B cell (primary cell): ENCODE data around the gene ATG4A. TPM values are rescaled to one million over a fixed set of nuclear protein-coding genes. Genes with fewer than 3 reads are reported as not detected.

Experiments
- ATAC-seq: fragments of 200-7000 bp; cut with Tn5 transposase; one replicate; pipeline ENCODE4 v1.10.0; 2021; ENCODE audit warnings: low read depth, mild to moderate bottlenecking, moderate number of reproducible peaks, moderate library complexity
- CTCF ChIA-PET: fragments of 350-600 bp; sonication (Branson Sonifier 250); formaldehyde crosslinking; loops from one replicate; lab custom pipeline; 2021; ENCODE audit warnings: antibody characterized with exemption, inconsistent platforms; lab: Charles Lee
- POLR2A ChIA-PET: fragments of 350-600 bp; sonication (Branson Sonifier 250); formaldehyde crosslinking; loops from one replicate; lab custom pipeline; 2021; ENCODE audit warnings: antibody characterized with exemption; lab: Charles Lee
- DNase-seq: peaks from one replicate; pipeline ENCODE4 v3.0.0; 2013
- H2AFZ ChIP-seq: 2 replicates; pipeline ENCODE4 v1.6.1; 2012; ENCODE audit warnings: mild to moderate bottlenecking, low read depth, low read length; ENCODE audit not compliant: insufficient read depth, poor library complexity, severe bottlenecking
- H3K27ac ChIP-seq, 2 donors: 1 replicate in 1 of 2; 2 replicates in 1 of 2; pipeline ENCODE4 v1.5.1; 2012 to 2013; ENCODE audit warnings: low read length in 2 of 2, mild to moderate bottlenecking in 2 of 2, moderate library complexity in 1 of 2
- H3K27me3 ChIP-seq, 4 experiments: fragments of 200-600 bp in 1 of 4; sonication (generic) in 1 of 4; replicated peaks in 1 of 4; 1 replicate in 2 of 4; 2 replicates in 2 of 4; pipeline versions ENCODE4 v1.6.1 to v1.7.0; 2013 to 2016; ENCODE audit warnings: low read length in 3 of 4, mild to moderate bottlenecking in 2 of 4, mixed read lengths in 1 of 4, moderate library complexity in 1 of 4; ENCODE audit not compliant: insufficient read depth in 4 of 4, control insufficient read depth in 3 of 4; ENCODE audit errors: control extremely low read depth in 1 of 4
- H3K36me3 ChIP-seq, 2 experiments: replicated peaks in 1 of 2; 1 replicate in 1 of 2; 2 replicates in 1 of 2; pipeline versions ENCODE4 v1.6.1 to v1.7.1; 2013; ENCODE audit warnings: low read length in 1 of 2; ENCODE audit not compliant: insufficient read depth in 2 of 2, control insufficient read depth in 1 of 2; ENCODE audit errors: control extremely low read depth in 1 of 2, extremely low read depth in 1 of 2
- H3K4me1 ChIP-seq, 2 donors: fragments of 200-600 bp in 1 of 2; sonication (generic) in 1 of 2; 1 replicate in 1 of 2; 2 replicates in 1 of 2; pipeline versions ENCODE4 v1.5.1 to v1.6.1; 2013 to 2017; ENCODE audit warnings: low read length in 2 of 2; ENCODE audit not compliant: control insufficient read depth in 2 of 2, insufficient read depth in 2 of 2
- H3K4me2 ChIP-seq: replicated peaks from 2 replicates; pipeline ENCODE3; 2012; ENCODE audit warnings: mild to moderate bottlenecking, low read depth, low read length; ENCODE audit not compliant: poor library complexity, severe bottlenecking
- H3K4me3 ChIP-seq, 5 experiments: fragments of 200-600 bp in 1 of 5; sonication (generic) in 1 of 5; 1 replicate in 3 of 5; 2 replicates in 2 of 5; pipeline versions ENCODE4 v1.5.1 to v1.7.0; 2011 to 2016; ENCODE audit warnings: low read length in 4 of 5, mild to moderate bottlenecking in 4 of 5, low read depth in 2 of 5, control low read depth in 1 of 5, moderate library complexity in 1 of 5; ENCODE audit not compliant: insufficient read depth in 1 of 5; ENCODE audit errors: control extremely low read depth in 1 of 5, extremely low read depth in 1 of 5
- H3K79me2 ChIP-seq: fragments of 200-600 bp; sonication (generic); one replicate; pipeline ENCODE4 v1.6.0; 2016; ENCODE audit warnings: low read length; ENCODE audit not compliant: control insufficient read depth, insufficient read depth
- H3K9ac ChIP-seq: fragments of 200-600 bp; sonication (generic); 2 replicates; pipeline ENCODE4 v1.6.1; 2017; ENCODE audit warnings: mild to moderate bottlenecking, low read length, moderate library complexity
- H3K9me3 ChIP-seq, 3 donors: one replicate each; pipeline versions ENCODE4 v1.6.1 to v1.7.1; 2013; ENCODE audit warnings: low read length in 2 of 3; ENCODE audit not compliant: control insufficient read depth in 2 of 3, insufficient read depth in 1 of 3; ENCODE audit errors: control extremely low read depth in 1 of 3
- H4K20me1 ChIP-seq: 2 replicates; pipeline ENCODE4 v1.6.0; 2012; ENCODE audit warnings: mild to moderate bottlenecking, low read length; ENCODE audit not compliant: insufficient read depth, control insufficient read depth, poor library complexity, severe bottlenecking
- H3K27ac Mint-ChIP-seq: one replicate; pipeline ENCODE4 v1.8.0; 2021; ENCODE audit warnings: mixed read lengths
- H3K27me3 Mint-ChIP-seq: one replicate; pipeline ENCODE4 v1.8.0; 2021; ENCODE audit warnings: mixed read lengths
- H3K4me1 Mint-ChIP-seq: one replicate; pipeline ENCODE4 v1.8.0; 2021; ENCODE audit warnings: mixed read lengths
- H3K4me3 Mint-ChIP-seq: one replicate; pipeline ENCODE4 v1.8.0; 2021; ENCODE audit warnings: mixed read lengths
- H3K9me3 Mint-ChIP-seq: one replicate; pipeline ENCODE4 v1.8.0; 2022; ENCODE audit warnings: mixed read lengths; ENCODE audit not compliant: insufficient read depth
- CTCF ChIP-seq: fragments of 200-600 bp; IDR thresholded peaks from one replicate; pipeline ENCODE4 v1.8.0; 2022; ENCODE audit warnings: antibody characterized with exemption, mild to moderate bottlenecking
- EZH2 ChIP-seq: IDR thresholded peaks from 2 replicates; pipeline ENCODE4 v1.6.1; 2012; ENCODE audit warnings: borderline replicate concordance, low read depth, mild to moderate bottlenecking, moderate library complexity, low read length; ENCODE audit not compliant: insufficient read depth, poor library complexity, severe bottlenecking
- WGBS: methylation state at CpG from one replicate; pipeline ENCODE4 v1.1.5; 2013; ENCODE audit warnings: missing lambda C conversion rate; ENCODE audit not compliant: insufficient coverage; 5-methylcytosine and 5-hydroxymethylcytosine counted together
- intact Hi-C: fragments of 100-400 bp; cut with micrococcal nuclease; formaldehyde crosslinking; loops from one replicate; pipeline ENCODE4 v1.10.0; 2022
- polyA plus RNA-seq: library from polyadenylated mRNA; depleted of rRNA; stranded (reverse); fragments of >200 nt; gene quantifications from 2 replicates; pipeline ENCODE4 v1.2.3, GENCODE V29; 2012
- total RNA-seq, 2 donors: library from RNA; stranded (reverse); fragments of 120-200 nt in 1 of 2; gene quantifications; 1 replicate in 1 of 2; 2 replicates in 1 of 2; pipeline versions ENCODE4 v1.2.3 to v1.2.4, GENCODE V29; 2013 to 2022

The ATG4A gene
- total and polyA plus RNA-seq, 2 donors (not counting 1 experiment from before 2014, with no cell fraction given): 6.1 to 11.4 TPM

GRCh38 chrX:108126661-108127060 is 35.1 kb downstream of the ATG4A start:
- H3K9me3 ChIP-seq: no peaks in the 10 kb centered on the region
- no peak for ATAC-seq
- no peak overlapping the region for H2AFZ ChIP-seq
- Mint-ChIP-seq H3K4me1 (no peaks in the 10 kb centered on the region), H3K27ac (no peak overlapping the region), H3K4me3 (no peak overlapping the region), H3K27me3 (no peaks in the 10 kb centered on the region), H3K9me3 (no peaks in the 10 kb centered on the region)
- H3K36me3 ChIP-seq: peaks cover 5% of the 10 kb centered on the region in 2 experiments
- no peak overlapping the region for H3K4me2 ChIP-seq
- H4K20me1 ChIP-seq: no peaks in the 10 kb centered on the region
- CTCF ChIA-PET: no interaction called here
- intact Hi-C loops: no loop called here
- no peak overlapping the region for H3K27ac ChIP-seq
- WGBS: 40% methylated on average over 1 of the region's 2 CpGs
- POLR2A ChIA-PET: no interaction called here
- H3K27me3 ChIP-seq: no peaks in the 10 kb centered on the region
- no peaks in the 10 kb centered on the region for H3K79me2 ChIP-seq
- H3K4me3 ChIP-seq: no peak overlapping the region
- TF ChIP-seq EZH2: no peak
- no peak for TF ChIP-seq CTCF
- no peak overlapping the region for H3K9ac ChIP-seq
- DNase-seq: no peak
- no peaks in the 10 kb centered on the region for H3K4me1 ChIP-seq

GRCh38 chrX:108127152-108127551 is 35.6 kb downstream of the ATG4A start:
- ChIA-PET POLR2A (no interaction called here), CTCF (no interaction called here)
- Histone ChIP-seq H3K36me3 (peaks cover 5 to 7% of the 10 kb centered on the region in 2 experiments), H3K27ac (no peak overlapping the region), H3K9me3 (no peaks in the 10 kb centered on the region), H2AFZ (no peak overlapping the region), H3K4me2 (no peak overlapping the region), H3K27me3 (no peaks in the 10 kb centered on the region), H3K4me1 (no peaks in the 10 kb centered on the region), H3K4me3 (no peak overlapping the region), H3K9ac (no peak overlapping the region), H3K79me2 (no peaks in the 10 kb centered on the region), H4K20me1 (no peaks in the 10 kb centered on the region)
- Mint-ChIP-seq H3K4me3 (no peak overlapping the region), H3K27ac (no peak overlapping the region), H3K4me1 (no peaks in the 10 kb centered on the region), H3K27me3 (no peaks in the 10 kb centered on the region), H3K9me3 (no peaks in the 10 kb centered on the region)
- intact Hi-C loops: no loop called here
- ATAC-seq (no peak), DNase-seq (no peak)
- TF ChIP-seq CTCF: no peak
- no peak for TF ChIP-seq EZH2
- no CpG with 5 or more reads among the region's 4 CpGs for WGBS
